ENCODE results near the gene SRP72.

SRP72 gene

GRCh38 chr4:56540826-56541225 lies 73.4 kb downstream of the SRP72 start:
- H3K4me3 ChIP-seq (ENCODE audit: extremely low read depth, insufficient read depth, low read length, poor library complexity, severe bottlenecking), result no peak overlapping the region
- WGBS, 2 experiments (ENCODE audit: insufficient coverage in 2 of 2), result 100% methylated on average over 2 of the region's 4 CpGs; no CpG with 5 or more reads in 1 of the 2 experiments
- no peaks in the 10 kb centered on the region for H3K9me3 ChIP-seq (ENCODE audit: control insufficient read depth, low read length)
- H3K27ac ChIP-seq (ENCODE audit: low read depth, low read length, severe bottlenecking), result no peak overlapping the region
- H3K4me1 ChIP-seq (ENCODE audit: control insufficient read depth, insufficient read depth, low read length, poor library complexity, severe bottlenecking), result no peaks in the 10 kb centered on the region
- no peaks in the 10 kb centered on the region for H3K36me3 ChIP-seq (ENCODE audit: control insufficient read depth, insufficient read depth, low read length)

DNA sequence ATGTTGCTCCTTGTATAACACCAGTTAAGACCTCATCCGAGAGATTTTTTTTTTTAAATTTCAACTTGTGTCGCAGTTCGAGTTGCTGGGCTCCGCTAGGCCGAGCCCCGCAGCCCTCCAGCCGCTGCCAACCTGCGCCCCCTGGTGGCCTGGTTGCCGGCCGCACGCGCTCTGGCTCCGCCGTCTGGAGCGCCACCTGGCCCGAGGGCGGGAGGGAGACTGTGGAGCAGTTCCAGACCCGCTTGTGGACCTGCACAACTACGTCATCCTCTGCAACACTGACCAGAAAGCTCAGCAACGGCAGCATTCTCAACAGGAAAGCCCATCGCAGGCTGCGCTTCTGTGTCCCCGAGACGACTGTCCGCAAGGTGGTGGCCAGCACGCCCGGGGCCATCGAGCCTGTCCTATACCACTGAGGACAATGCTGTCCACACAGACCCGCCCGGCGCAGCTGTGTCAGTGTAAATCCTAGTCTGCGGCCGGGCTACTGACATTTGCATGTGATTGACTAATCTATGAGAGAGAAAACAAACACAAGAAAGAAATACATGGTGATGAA lies 77.2 kb downstream of the SRP72 start:
- H3K36me3 ChIP-seq (ENCODE audit: control insufficient read depth, insufficient read depth, low read length), result no peaks in the 10 kb centered on the region
- H3K4me3 ChIP-seq (ENCODE audit: extremely low read depth, insufficient read depth, low read length, poor library complexity, severe bottlenecking), result peak overlapping the region; percentile 21
- H3K4me1 ChIP-seq (ENCODE audit: control insufficient read depth, insufficient read depth, low read length, poor library complexity, severe bottlenecking), result no peaks in the 10 kb centered on the region
- 9 to 13% methylated on average over 27 to 28 of the region's 33 CpGs for WGBS, 2 experiments (ENCODE audit: insufficient coverage in 2 of 2)
- H3K9me3 ChIP-seq (ENCODE audit: control insufficient read depth, low read length), result no peaks in the 10 kb centered on the region
- no peak overlapping the region for H3K27ac ChIP-seq (ENCODE audit: low read depth, low read length, severe bottlenecking)

GRCh38 chr4:56550642-56551041 lies 83.2 kb downstream of the SRP72 start:
- WGBS, 2 experiments (ENCODE audit: insufficient coverage in 2 of 2), result 50% methylated on average over 1 of the region's 8 CpGs; no CpG with 5 or more reads in 1 of the 2 experiments
- H3K4me3 ChIP-seq (ENCODE audit: extremely low read depth, insufficient read depth, low read length, poor library complexity, severe bottlenecking), result no peak overlapping the region
- H3K27ac ChIP-seq (ENCODE audit: low read depth, low read length, severe bottlenecking), result no peak overlapping the region
- no peaks in the 10 kb centered on the region for H3K36me3 ChIP-seq (ENCODE audit: control insufficient read depth, insufficient read depth, low read length)
- no peaks in the 10 kb centered on the region for H3K9me3 ChIP-seq (ENCODE audit: control insufficient read depth, low read length)
- no peaks in the 10 kb centered on the region for H3K4me1 ChIP-seq (ENCODE audit: control insufficient read depth, insufficient read depth, low read length, poor library complexity, severe bottlenecking)

GRCh38 chr4:56551516-56551915 lies 84.1 kb downstream of the SRP72 start:
- H3K4me3 ChIP-seq (ENCODE audit: extremely low read depth, insufficient read depth, low read length, poor library complexity, severe bottlenecking), result no peak overlapping the region
- WGBS, 2 experiments (ENCODE audit: insufficient coverage in 2 of 2), result 100% methylated on average over 1 of the region's 2 CpGs; no CpG with 5 or more reads in 1 of the 2 experiments

GRCh38 chr4:56552273-56552672 lies 84.9 kb downstream of the SRP72 start:
- Histone ChIP-seq H3K9me3 (ENCODE audit: control insufficient read depth, low read length) (no peaks in the 10 kb centered on the region), H3K4me1 (ENCODE audit: control insufficient read depth, insufficient read depth, low read length, poor library complexity, severe bottlenecking) (no peaks in the 10 kb centered on the region), H3K4me3 (ENCODE audit: extremely low read depth, insufficient read depth, low read length, poor library complexity, severe bottlenecking) (no peak overlapping the region), H3K36me3 (ENCODE audit: control insufficient read depth, insufficient read depth, low read length) (no peaks in the 10 kb centered on the region), H3K27ac (ENCODE audit: low read depth, low read length, severe bottlenecking) (no peak overlapping the region)

More at GRCh38 chr4:56551516-56551915, 84.1 kb downstream of the SRP72 start:
- Histone ChIP-seq H3K9me3 (ENCODE audit: control insufficient read depth, low read length) (no peaks in the 10 kb centered on the region), H3K36me3 (ENCODE audit: control insufficient read depth, insufficient read depth, low read length) (no peaks in the 10 kb centered on the region), H3K27ac (ENCODE audit: low read depth, low read length, severe bottlenecking) (no peak overlapping the region), H3K4me1 (ENCODE audit: control insufficient read depth, insufficient read depth, low read length, poor library complexity, severe bottlenecking) (no peaks in the 10 kb centered on the region)
